GM12878 (cell line): Measurements from ENCODE around the gene RHBDF2. TPM values are rescaled to one million over a fixed set of nuclear protein-coding genes. Genes with fewer than 3 reads are reported as not detected.

Experiments
- ATF7 ChIP-seq: fragments of 450-650 bp; IDR thresholded peaks from 2 replicates; pipeline ENCODE4 v1.6.1; 2016; ENCODE audit warnings: low read depth, mild to moderate bottlenecking
- CEBPZ ChIP-seq: fragments of 150-350 bp; IDR thresholded peaks from 2 replicates; pipeline ENCODE4 v1.6.1; 2016; ENCODE audit warnings: low read depth, low read length
- HCFC1 ChIP-seq: fragments of 150-350 bp; IDR thresholded peaks from 2 replicates; pipeline ENCODE4 v1.6.1; 2014; ENCODE audit warnings: low read length
- HDAC2 ChIP-seq: fragments of 200-600 bp; sonication (generic); IDR thresholded peaks from 2 replicates; pipeline ENCODE4 v1.6.1; 2017
- IRF4 ChIP-seq: IDR thresholded peaks from 2 replicates; pipeline ENCODE4 v1.6.1; 2011; ENCODE audit warnings: low read depth, low read length
- KAT2A ChIP-seq: conservative IDR thresholded peaks from 2 replicates; pipeline ENCODE4 v1.6.1; 2011; ENCODE audit warnings: low read depth, low read length; ENCODE audit not compliant: control insufficient read depth
- KDM1A ChIP-seq: fragments of 200-600 bp; sonication (generic); IDR thresholded peaks from 2 replicates; pipeline ENCODE4 v1.6.1; 2016; ENCODE audit warnings: borderline replicate concordance
- LARP7 ChIP-seq: fragments of 450-650 bp; IDR thresholded peaks from 2 replicates; pipeline ENCODE4 v1.6.1; 2017; ENCODE audit warnings: mild to moderate bottlenecking
- PAX5 ChIP-seq: IDR thresholded peaks from 2 replicates; pipeline ENCODE4 v1.6.1; 2011; ENCODE audit warnings: low read depth, low read length, borderline replicate concordance
- PBX3 ChIP-seq: IDR thresholded peaks from 2 replicates; pipeline ENCODE4 v1.6.1; 2011; ENCODE audit warnings: mild to moderate bottlenecking, low read depth, low read length, moderate library complexity; ENCODE audit not compliant: insufficient replicate concordance
- POLR2AphosphoS2 ChIP-seq: IDR thresholded peaks from 2 replicates; pipeline ENCODE4 v1.6.1; 2011; ENCODE audit warnings: low read depth, mild to moderate bottlenecking, low read length, improper control_type of control experiment, moderate library complexity
- RELB ChIP-seq: fragments of 450-650 bp; IDR thresholded peaks from 2 replicates; pipeline ENCODE4 v1.6.1; 2017; ENCODE audit warnings: low read depth, mild to moderate bottlenecking, moderate library complexity
- SIN3A ChIP-seq: IDR thresholded peaks from 2 replicates; pipeline ENCODE4 v1.6.1; 2012; ENCODE audit warnings: low read depth, low read length, improper control_type of control experiment
- SMAD1 ChIP-seq: fragments of 450-650 bp; IDR thresholded peaks from 2 replicates; pipeline ENCODE4 v1.6.1; 2018; ENCODE audit warnings: mild to moderate bottlenecking, low read depth; ENCODE audit not compliant: partially characterized antibody
- SMC3 ChIP-seq: IDR thresholded peaks from 2 replicates; pipeline ENCODE4 v1.6.1; 2011; ENCODE audit warnings: low read length, improper control_type of control experiment, borderline replicate concordance
- SPI1 ChIP-seq: IDR thresholded peaks from 2 replicates; pipeline ENCODE4 v1.6.1; 2011; ENCODE audit warnings: low read depth, mild to moderate bottlenecking, low read length, moderate library complexity, borderline replicate concordance; ENCODE audit not compliant: insufficient read depth
- TCF3 ChIP-seq: IDR thresholded peaks from 2 replicates; pipeline ENCODE4 v1.6.1; 2012; ENCODE audit warnings: low read depth, mild to moderate bottlenecking, low read length, borderline replicate concordance; ENCODE audit not compliant: insufficient read depth
- ZBTB11 ChIP-seq: fragments of 450-650 bp; formaldehyde crosslinking; IDR thresholded peaks from 2 replicates; pipeline ENCODE4 v1.5.0; 2022; ENCODE audit warnings: mild to moderate bottlenecking, missing genetic modification characterization
- ZNF207 ChIP-seq: fragments of 450-650 bp; IDR thresholded peaks from 2 replicates; pipeline ENCODE4 v1.6.1; 2014; ENCODE audit warnings: antibody characterized with exemption, mild to moderate bottlenecking, borderline replicate concordance
- ZNF24 ChIP-seq: fragments of 450-650 bp; IDR thresholded peaks from 2 replicates; pipeline ENCODE4 v1.6.1; 2017; ENCODE audit warnings: antibody characterized with exemption, mild to moderate bottlenecking
- ZZZ3 ChIP-seq: IDR thresholded peaks from 2 replicates; pipeline ENCODE4 v1.6.1; 2011; ENCODE audit warnings: low read depth; ENCODE audit not compliant: control insufficient read depth, insufficient read length
- polyA plus RNA-seq, 11 experiments: library from polyadenylated mRNA; depleted of rRNA in 4 of 11; unstranded in 6 of 11; stranded (reverse) in 5 of 11; fragments of >200 nt; fragmentation: Nextera tagmentation in 4 of 11; fragmentation: Illumina TruSeq in 1 of 11; extraction: Ambion mirVana in 4 of 11; extraction: Trizol in 1 of 11; gene quantifications; 1 replicate in 1 of 11; 2 replicates in 10 of 11; pipeline versions ENCODE4 v1.2.1 to v1.2.3, GENCODE V29; 2011 to 2016; ENCODE audit warnings: inconsistent platforms in 2 of 11, missing spikeins in 2 of 11, low read depth in 1 of 11
- total RNA-seq, 4 experiments: library from RNA; depleted of rRNA in 3 of 4; stranded (reverse); fragments of >200 nt in 3 of 4; fragmentation: Illumina TruSeq in 1 of 4; extraction: Trizol in 1 of 4; gene quantifications; 2 replicates each; pipeline versions ENCODE4 v1.2.1 to v1.2.3, GENCODE V29; 2013 to 2021

RHBDF2 gene
- total and polyA plus RNA-seq, 10 of the 15 experiments (the other 5 are each of a cell fraction or from before 2014, with no cell fraction given), result 0.97 to 43.0 (median 18.7) TPM

GRCh38 chr17:76506408-76507345 lies 5.5 kb upstream of the RHBDF2 start (continued):
- TF ChIP-seq PBX3 (no peak), KDM1A (no peak), ZZZ3 (no peak), ATF7 (no peak), IRF4 (no peak), POLR2AphosphoS2 (no peak), KAT2A (no peak), SMAD1 (no peak), TCF3 (peak; percentile 73; the same call in 1 of the 2 replicates), ZNF24 (no peak), ZNF207 (no peak), RELB (no peak), SMC3 (peak; percentile 99), PAX5 (no peak), CEBPZ (no peak), HCFC1 (no peak), SPI1 (no peak), ZBTB11 (CRISPR knock-in tag) (no peak), HDAC2 (no peak), LARP7 (peak; percentile 64), SIN3A (no peak)
